C4-2B (cell line): ENCODE measurements around the gene SLC12A4.
"Not testable (repeated sequence)": the region's sequence is repeated elsewhere in the genome, so short reads cannot be mapped to it uniquely, and the experiment has no call there.

ENCODE experiments used
- H3K27ac ChIP-seq: fragments of 450-650 bp; 2 replicates; pipeline ENCODE4 v1.5.1; 2017
- ZFX ChIP-seq: fragments of 450-650 bp; IDR thresholded peaks from 2 replicates; pipeline ENCODE4 v1.6.1; 2017
- TF ChIP-seq, protein P1 (sequence below): fragments of 450-650 bp; conservative IDR thresholded peaks from 2 replicates; pipeline ENCODE4 v1.5.1; 2017; ENCODE audit warnings: mild to moderate bottlenecking

SLC12A4 gene

DNA sequence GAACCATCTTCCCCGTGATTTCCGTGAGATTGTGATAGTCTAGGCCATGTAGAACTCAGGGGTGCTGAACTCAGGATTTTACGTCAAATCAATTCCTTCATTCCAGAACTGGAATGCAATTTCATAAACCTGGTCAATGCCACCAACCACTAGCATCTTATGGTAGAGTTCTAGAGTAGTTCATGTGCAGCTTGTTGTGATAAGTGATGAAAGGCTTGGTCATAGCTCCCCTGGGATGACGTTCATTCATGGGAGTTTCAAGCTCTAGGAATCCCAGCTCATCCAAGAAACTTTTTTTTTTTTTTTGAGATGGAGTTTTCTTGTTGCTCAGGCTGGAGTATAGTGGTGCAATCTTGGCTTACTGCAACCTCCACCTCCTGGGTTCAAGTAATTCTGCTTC lies 34.6 kb upstream of the SLC12A4 start:
- H3K27ac ChIP-seq = no peak overlapping the region
- TF ChIP-seq, protein P1, sequence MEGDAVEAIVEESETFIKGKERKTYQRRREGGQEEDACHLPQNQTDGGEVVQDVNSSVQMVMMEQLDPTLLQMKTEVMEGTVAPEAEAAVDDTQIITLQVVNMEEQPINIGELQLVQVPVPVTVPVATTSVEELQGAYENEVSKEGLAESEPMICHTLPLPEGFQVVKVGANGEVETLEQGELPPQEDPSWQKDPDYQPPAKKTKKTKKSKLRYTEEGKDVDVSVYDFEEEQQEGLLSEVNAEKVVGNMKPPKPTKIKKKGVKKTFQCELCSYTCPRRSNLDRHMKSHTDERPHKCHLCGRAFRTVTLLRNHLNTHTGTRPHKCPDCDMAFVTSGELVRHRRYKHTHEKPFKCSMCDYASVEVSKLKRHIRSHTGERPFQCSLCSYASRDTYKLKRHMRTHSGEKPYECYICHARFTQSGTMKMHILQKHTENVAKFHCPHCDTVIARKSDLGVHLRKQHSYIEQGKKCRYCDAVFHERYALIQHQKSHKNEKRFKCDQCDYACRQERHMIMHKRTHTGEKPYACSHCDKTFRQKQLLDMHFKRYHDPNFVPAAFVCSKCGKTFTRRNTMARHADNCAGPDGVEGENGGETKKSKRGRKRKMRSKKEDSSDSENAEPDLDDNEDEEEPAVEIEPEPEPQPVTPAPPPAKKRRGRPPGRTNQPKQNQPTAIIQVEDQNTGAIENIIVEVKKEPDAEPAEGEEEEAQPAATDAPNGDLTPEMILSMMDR = no peak

DNA sequence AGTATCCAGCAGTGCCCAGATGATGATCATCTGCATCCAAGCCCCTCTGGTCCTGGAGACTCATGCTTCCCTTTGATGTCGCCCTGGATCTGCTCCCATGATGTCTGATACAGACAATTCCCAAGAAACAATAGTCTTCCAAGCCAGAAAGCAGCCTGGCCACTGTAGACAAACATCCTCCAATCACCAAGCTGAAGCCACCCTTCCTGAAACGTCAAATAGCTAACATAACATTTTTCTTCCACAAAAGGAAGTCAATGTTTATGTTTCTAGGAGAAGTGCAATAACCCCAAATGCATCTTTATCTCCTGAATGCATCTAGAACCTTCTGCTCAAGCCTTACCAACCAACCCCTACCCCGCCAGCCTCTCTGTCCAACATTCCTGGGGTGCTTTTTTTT lies 32.0 kb upstream of the SLC12A4 start:
- TF ChIP-seq, protein P1 = no peak
- TF ChIP-seq ZFX = no peak
- no peak overlapping the region for H3K27ac ChIP-seq

DNA sequence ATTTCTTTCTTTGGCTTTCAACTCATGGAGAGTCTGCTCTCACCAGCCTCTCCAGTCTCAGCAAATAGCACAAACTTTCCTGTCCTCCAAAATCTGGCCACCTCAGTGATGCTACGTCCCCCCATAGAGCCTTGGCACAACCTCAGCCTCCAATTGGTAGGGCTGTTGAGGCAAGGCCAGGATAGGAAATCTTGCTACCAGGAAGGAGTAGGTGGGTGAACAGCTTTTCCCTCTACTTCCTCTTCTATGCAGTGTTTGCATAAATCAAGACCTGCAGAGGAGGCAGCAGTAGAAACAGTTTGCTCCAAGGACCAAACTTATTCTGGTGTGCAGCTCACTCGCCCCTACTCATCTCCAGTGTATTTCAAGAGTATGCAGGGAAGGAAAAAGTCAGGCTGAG lies 31.5 kb upstream of the SLC12A4 start:
- TF ChIP-seq ZFX = no peak
- TF ChIP-seq, protein P1 = no peak
- H3K27ac ChIP-seq = no peak overlapping the region

DNA sequence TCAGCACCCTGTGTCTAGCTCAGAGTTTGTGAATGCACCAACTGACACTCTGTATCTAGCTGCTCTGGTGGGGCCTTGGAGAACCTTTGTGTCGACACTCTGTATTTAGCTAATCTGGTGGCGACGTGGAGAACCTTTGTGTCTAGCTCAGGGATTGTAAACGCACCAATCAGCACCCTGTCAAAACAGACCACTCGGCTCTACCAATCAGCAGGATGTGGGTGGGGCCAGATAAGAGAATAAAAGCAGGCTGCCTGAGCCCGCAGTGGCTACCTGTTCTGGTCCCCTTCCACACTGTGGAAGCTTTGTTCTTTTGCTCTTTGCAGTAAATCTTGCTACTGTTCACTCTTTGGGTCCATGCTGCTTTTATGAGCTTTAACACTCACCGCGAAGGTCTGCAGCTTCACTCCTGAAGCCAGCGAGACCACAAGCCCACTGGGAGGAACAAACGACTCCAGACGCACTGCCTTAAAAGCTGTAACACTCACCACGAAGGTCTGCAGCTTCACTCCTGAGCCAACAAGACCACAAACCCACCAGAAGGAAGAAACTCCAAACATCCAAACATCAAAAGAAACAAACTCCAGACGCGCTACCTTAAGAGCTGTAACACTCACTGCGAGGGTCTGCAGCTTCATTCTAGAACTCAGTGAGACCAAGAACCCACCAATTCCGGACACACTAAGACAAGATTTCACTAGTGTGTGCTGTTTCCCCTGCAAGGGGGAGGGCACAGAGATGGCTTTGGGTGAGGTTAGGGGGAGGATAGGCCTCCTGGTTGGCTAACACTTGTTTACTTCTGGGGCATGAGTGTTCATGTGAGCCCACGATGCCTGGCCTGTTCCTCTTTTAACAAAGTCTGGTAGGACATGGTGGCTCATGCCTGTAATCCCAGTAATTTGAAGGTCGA lies 30.6 kb upstream of the SLC12A4 start, which contains the start of gene DPEP2:
Gene DPEP2, minus strand, starts transcription at position 706 of the 910 bp plus-strand sequence. CDS start 6,272 bp downstream, outside the sequence.
- not testable (repeated sequence) for H3K27ac ChIP-seq

DNA sequence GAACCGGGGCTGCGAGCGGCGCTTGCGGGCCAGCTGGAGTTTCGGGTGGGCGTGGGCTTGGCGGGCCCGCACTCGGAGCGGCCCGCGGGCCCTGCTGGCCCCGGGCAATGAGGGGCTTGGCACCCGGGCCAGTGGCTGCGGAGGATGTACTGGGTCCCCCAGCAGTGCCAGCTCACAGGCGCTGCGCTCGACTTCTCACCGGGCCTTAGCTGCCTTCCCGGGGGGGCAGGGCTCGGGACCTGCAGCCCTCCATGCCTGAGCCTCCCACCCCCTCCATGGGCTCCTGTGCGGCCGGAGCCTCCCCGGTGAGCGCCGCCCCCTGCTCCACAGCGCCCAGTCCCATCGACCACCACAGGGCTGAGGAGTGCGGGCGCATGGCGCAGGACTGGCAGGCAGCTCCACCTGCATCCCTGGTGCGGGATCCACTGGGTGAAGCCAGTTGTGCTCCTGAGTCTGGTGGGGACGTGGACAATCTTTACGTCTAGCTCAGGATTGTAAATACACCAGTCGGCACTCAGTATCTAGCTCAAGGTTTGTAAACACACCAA lies 29.9 kb upstream of the SLC12A4 start:
- H3K27ac ChIP-seq = not testable (repeated sequence)

DNA sequence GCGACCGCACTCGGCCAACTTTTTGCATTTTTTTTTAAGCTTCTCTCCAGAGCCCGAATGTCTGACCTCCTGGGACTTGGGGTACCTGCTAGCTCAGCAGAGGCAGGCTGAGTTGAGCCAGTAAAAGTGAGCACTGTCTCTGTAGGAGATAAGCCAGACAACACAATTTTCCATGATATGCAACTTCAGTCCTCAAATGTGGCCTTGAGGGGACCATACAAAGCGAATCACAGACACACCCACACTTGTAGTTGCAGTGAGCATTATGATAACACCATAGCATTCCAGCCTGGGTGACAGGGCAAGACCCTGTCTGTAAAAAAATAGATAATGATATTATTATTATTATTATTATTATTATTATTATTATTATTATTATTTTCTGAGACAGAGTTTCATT lies 28.2 kb upstream of the SLC12A4 start:
- TF ChIP-seq, protein P1 = no peak
- TF ChIP-seq ZFX = no peak
- H3K27ac ChIP-seq = no peak overlapping the region

DNA sequence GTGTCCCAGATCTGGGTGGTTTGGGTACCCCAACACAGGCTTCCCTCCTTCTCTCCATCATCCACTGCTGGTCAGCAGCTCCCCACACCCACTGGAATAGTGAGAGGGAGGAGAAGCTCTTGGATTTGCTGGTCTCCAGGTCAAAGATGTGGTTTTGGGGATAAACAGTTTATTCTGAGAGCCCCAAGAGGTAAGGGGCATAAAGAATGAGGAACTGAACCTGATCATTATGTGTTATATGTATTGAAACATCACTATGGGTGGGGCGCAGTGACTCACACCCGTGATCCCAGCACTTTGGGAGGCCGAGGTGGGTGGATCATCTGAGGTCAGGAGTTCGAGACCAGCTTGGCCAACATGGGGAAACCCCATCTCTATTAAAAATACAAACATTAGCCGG lies 27.0 kb upstream of the SLC12A4 start:
- TF ChIP-seq, protein P1 = no peak
- no peak for TF ChIP-seq ZFX
- no peak overlapping the region for H3K27ac ChIP-seq

DNA sequence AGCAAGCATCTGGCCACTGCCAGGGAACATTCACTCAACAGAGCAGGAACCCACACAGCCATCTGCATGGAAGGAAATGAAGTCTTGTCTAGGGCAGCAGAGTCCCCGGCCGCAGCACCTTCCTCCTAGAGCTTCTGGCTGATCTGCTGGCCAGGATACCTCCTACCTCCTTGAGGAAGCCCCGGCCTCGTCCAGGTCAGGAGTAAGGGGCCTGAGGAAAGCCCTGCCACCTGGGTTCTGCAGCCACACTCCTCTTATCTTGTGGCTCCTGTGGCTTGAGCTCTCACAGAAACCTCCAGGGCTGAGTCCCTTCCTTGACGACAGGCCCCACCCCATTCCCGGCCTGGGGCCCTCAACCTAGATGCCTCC lies 25.6 kb upstream of the SLC12A4 start:
- not testable (repeated sequence) for H3K27ac ChIP-seq
